T-helper 2 cell treated with Interferon-gamma antibody and Interleukin-4, amounts not matched to agents 100 ng/mL and 5 ng/mL, for 36 hours (primary cell): ENCODE measurements around the gene DUSP7. TPM values are rescaled to one million over a fixed set of nuclear protein-coding genes. Genes with fewer than 3 reads are reported as not detected.

Source experiments
- intact Hi-C: fragments of 100-400 bp; cut with micrococcal nuclease; formaldehyde crosslinking; loops from one replicate; pipeline ENCODE4 v1.15.1; 2023
- total RNA-seq: library from RNA; stranded (reverse); gene quantifications from 2 replicates; pipeline ENCODE4 v1.2.3, GENCODE V29; 2022

Gene DUSP7
- total RNA-seq: 42.4 and 43.7 TPM in 2 replicates

- intact Hi-C loops: loop anchor here (2.0 kb wide), 2 partner anchors 74 to 222 kb away; partner anchors contain the start of genes ACY1 and WDR82
These were observed at the start of gene DUSP7 for GRCh38 chr3:52056521-52056967. DUSP7 (minus strand) TSS chr3:52056571; CDS start chr3:52056366, 205 bp downstream.

GRCh38 chr3:52104684-52105640, 48.6 kb upstream of the DUSP7 start:
- intact Hi-C loops: no loop called here

GRCh38 chr3:52102934-52103333, 46.6 kb upstream of the DUSP7 start:
- intact Hi-C loops: no loop called here

GRCh38 chr3:52099001-52099401, 42.6 kb upstream of the DUSP7 start:
- intact Hi-C loops: no loop called here

- intact Hi-C loops: no loop called here
These were observed 41.6 kb upstream of the DUSP7 start for GRCh38 chr3:52097851-52098507.

- intact Hi-C loops: no loop called here
These were observed 39.8 kb upstream of the DUSP7 start for GRCh38 chr3:52095990-52096775.

- intact Hi-C loops: no loop called here
These were observed 38.5 kb upstream of the DUSP7 start for GRCh38 chr3:52094571-52095485.

GRCh38 chr3:52093756-52094545, 37.6 kb upstream of the DUSP7 start:
- intact Hi-C loops: no loop called here

GRCh38 chr3:52092891-52093290, 36.5 kb upstream of the DUSP7 start:
- intact Hi-C loops: no loop called here

- intact Hi-C loops: no loop called here
These were observed 35.9 kb upstream of the DUSP7 start for GRCh38 chr3:52092271-52092660.

GRCh38 chr3:52091586-52092270, 35.4 kb upstream of the DUSP7 start:
- intact Hi-C loops: no loop called here

- intact Hi-C loops: no loop called here
These were observed 34.6 kb upstream of the DUSP7 start for GRCh38 chr3:52090933-52091468.

- intact Hi-C loops: no loop called here
These were observed 34.0 kb upstream of the DUSP7 start for GRCh38 chr3:52090131-52090932.

GRCh38 chr3:52089691-52090090, 33.3 kb upstream of the DUSP7 start:
- intact Hi-C loops: no loop called here

- intact Hi-C loops: no loop called here
These were observed 32.3 kb upstream of the DUSP7 start for GRCh38 chr3:52088445-52089367.

GRCh38 chr3:52087731-52088130, 31.4 kb upstream of the DUSP7 start:
- intact Hi-C loops: no loop called here
